Measurements from ENCODE around the gene NEURL1B.

NEURL1B gene

GRCh38 chr5:172640822-172641358 is at the start of gene NEURL1B:
NEURL1B (plus strand) TSS chr5:172641263; CDS start chr5:172641407, 144 bp downstream.
- in situ Hi-C loops (cut with HindIII; ENCODE audit: low sequenced_read_pairs) = loop anchor here (5.0 kb wide), 1 partner anchor 41 kb away; no protein-coding TSS in a partner anchor
- TF ChIP-seq CTCF (IDR thresholded peaks at IDR 0.05; ENCODE audit: low read depth, low read length, missing control alignments) = no peak
- peak within 1 kb of the TSS; percentile 51 for H3K4me3 ChIP-seq (ENCODE audit: low read depth, low read length)
- DNase-seq (ENCODE audit: low read depth) = no peak

GRCh38 chr5:172591636-172592035 is 49.4 kb upstream of the NEURL1B start:
- no peak for TF ChIP-seq CTCF (IDR thresholded peaks at IDR 0.05; ENCODE audit: low read depth, low read length, missing control alignments)
- no peak overlapping the region for H3K4me3 ChIP-seq (ENCODE audit: low read depth, low read length)
- in situ Hi-C loops (cut with HindIII; ENCODE audit: low sequenced_read_pairs) = loop anchor here (5.0 kb wide), 1 partner anchor 49 kb away; no protein-coding TSS in a partner anchor
- DNase-seq (ENCODE audit: low read depth) = no peak

- no peak overlapping the region for H3K4me3 ChIP-seq (ENCODE audit: low read depth, low read length)
- in situ Hi-C loops (cut with HindIII; ENCODE audit: low sequenced_read_pairs) = loop anchor here (5.0 kb wide), 1 partner anchor 51 kb away; no protein-coding TSS in a partner anchor
- DNase-seq (ENCODE audit: low read depth) = no peak
- TF ChIP-seq CTCF (IDR thresholded peaks at IDR 0.05; ENCODE audit: low read depth, low read length, missing control alignments) = no peak
Observed at GRCh38 chr5:172592881-172593280, 48.2 kb upstream of the NEURL1B start.

- DNase-seq (ENCODE audit: low read depth) = no peak
- in situ Hi-C loops (cut with HindIII; ENCODE audit: low sequenced_read_pairs) = loop anchor here (5.0 kb wide), 1 partner anchor 51 kb away; no protein-coding TSS in a partner anchor
- no peak for TF ChIP-seq CTCF (IDR thresholded peaks at IDR 0.05; ENCODE audit: low read depth, low read length, missing control alignments)
- H3K4me3 ChIP-seq (ENCODE audit: low read depth, low read length) = no peak overlapping the region
Observed at GRCh38 chr5:172593306-172593705, 47.8 kb upstream of the NEURL1B start.

- H3K4me3 ChIP-seq (ENCODE audit: low read depth, low read length) = no peak overlapping the region
- DNase-seq (ENCODE audit: low read depth) = no peak
- in situ Hi-C loops (cut with HindIII; ENCODE audit: low sequenced_read_pairs) = loop anchor here (5.0 kb wide), 1 partner anchor 51 kb away; no protein-coding TSS in a partner anchor
- TF ChIP-seq CTCF (IDR thresholded peaks at IDR 0.05; ENCODE audit: low read depth, low read length, missing control alignments) = no peak
Observed at GRCh38 chr5:172593721-172594235, 47.3 kb upstream of the NEURL1B start.

- in situ Hi-C loops (cut with HindIII; ENCODE audit: low sequenced_read_pairs) = loop anchor here (5.0 kb wide), 1 partner anchor 52 kb away; no protein-coding TSS in a partner anchor
- no peak for TF ChIP-seq CTCF (IDR thresholded peaks at IDR 0.05; ENCODE audit: low read depth, low read length, missing control alignments)
- no peak for DNase-seq (ENCODE audit: low read depth)
- H3K4me3 ChIP-seq (ENCODE audit: low read depth, low read length) = no peak overlapping the region
Observed at GRCh38 chr5:172594431-172594830, 46.6 kb upstream of the NEURL1B start.
